Cardiac muscle cell (in vitro differentiated cells and primary cell): ENCODE measurements around the gene NAPEPLD. TPM values are rescaled to one million over a fixed set of nuclear protein-coding genes. Genes with fewer than 3 reads are reported as not detected.

Source experiments
- DNase-seq, 2 donors: peaks; one replicate each; pipeline versions ENCODE4 v3.0.0 to v3.0.0-alpha.2; 2010 to 2017; ENCODE audit warnings: low read depth in 1 of 2, low spot score in 1 of 2
- H3K27ac ChIP-seq: fragments of 200-600 bp; sonication (generic); 2 replicates; pipeline ENCODE4 v1.5.1; 2016
- H3K27me3 ChIP-seq: fragments of 200-600 bp; sonication (generic); 2 replicates; pipeline ENCODE4 v1.6.0; 2016; ENCODE audit warnings: control low read depth
- H3K36me3 ChIP-seq: fragments of 200-600 bp; sonication (generic); 2 replicates; pipeline ENCODE4 v1.5.1; 2016; ENCODE audit warnings: control low read depth
- H3K4me1 ChIP-seq: fragments of 200-600 bp; sonication (generic); 2 replicates; pipeline ENCODE4 v1.8.1; 2017; ENCODE audit warnings: low read depth, mild to moderate bottlenecking, mixed run types
- H3K4me3 ChIP-seq: fragments of 200-600 bp; sonication (generic); 2 replicates; pipeline ENCODE4 v1.5.1; 2016; ENCODE audit warnings: mild to moderate bottlenecking
- H3K9me3 ChIP-seq: fragments of 200-600 bp; sonication (generic); 2 replicates; pipeline ENCODE4 v1.5.1; 2017; ENCODE audit warnings: low read depth, mild to moderate bottlenecking, control low read depth
- polyA plus RNA-seq: library from polyadenylated mRNA; unstranded; fragments of >200 nt; fragmentation: Nextera tagmentation; extraction: Ambion mirVana; gene quantifications from 2 replicates; pipeline ENCODE4 v1.2.1, GENCODE V29; 2016
- total RNA-seq: library from RNA; depleted of rRNA; stranded (reverse); fragments of >200 nt; gene quantifications from 2 replicates; pipeline ENCODE4 v1.2.3, GENCODE V29; 2016
- TF ChIP-seq, protein P1 (sequence below): IDR thresholded peaks from 2 replicates; pipeline ENCODE4 v1.5.1; 2012; ENCODE audit warnings: low read depth, mild to moderate bottlenecking, low read length

The NAPEPLD gene
- total and polyA plus RNA-seq, 2 experiments from 2014 or later = 9.2 to 15.7 TPM

DNA sequence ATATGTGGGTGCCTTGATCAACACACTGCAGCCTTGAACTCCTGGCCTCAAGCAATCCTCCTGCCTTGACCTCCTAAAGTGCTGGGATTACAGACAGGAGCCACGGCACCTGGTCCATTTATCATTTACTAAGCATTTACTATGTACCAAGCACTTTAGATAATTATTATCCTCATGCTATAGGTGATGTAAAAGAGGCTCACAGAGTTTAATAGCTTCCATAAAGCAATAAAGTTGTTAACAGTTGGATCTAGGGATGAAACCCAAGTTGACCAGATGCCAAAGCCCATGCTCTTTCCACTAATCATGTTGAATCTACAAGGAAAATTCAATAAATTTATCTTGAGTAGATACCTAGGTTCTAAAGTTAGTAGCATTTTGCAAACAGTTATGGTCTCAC, 5.0 kb downstream of the NAPEPLD start:
- H3K4me1 ChIP-seq = peaks cover 26% of the 10 kb centered on the region
- H3K27ac ChIP-seq = no peak overlapping the region
- TF ChIP-seq, protein P1, sequence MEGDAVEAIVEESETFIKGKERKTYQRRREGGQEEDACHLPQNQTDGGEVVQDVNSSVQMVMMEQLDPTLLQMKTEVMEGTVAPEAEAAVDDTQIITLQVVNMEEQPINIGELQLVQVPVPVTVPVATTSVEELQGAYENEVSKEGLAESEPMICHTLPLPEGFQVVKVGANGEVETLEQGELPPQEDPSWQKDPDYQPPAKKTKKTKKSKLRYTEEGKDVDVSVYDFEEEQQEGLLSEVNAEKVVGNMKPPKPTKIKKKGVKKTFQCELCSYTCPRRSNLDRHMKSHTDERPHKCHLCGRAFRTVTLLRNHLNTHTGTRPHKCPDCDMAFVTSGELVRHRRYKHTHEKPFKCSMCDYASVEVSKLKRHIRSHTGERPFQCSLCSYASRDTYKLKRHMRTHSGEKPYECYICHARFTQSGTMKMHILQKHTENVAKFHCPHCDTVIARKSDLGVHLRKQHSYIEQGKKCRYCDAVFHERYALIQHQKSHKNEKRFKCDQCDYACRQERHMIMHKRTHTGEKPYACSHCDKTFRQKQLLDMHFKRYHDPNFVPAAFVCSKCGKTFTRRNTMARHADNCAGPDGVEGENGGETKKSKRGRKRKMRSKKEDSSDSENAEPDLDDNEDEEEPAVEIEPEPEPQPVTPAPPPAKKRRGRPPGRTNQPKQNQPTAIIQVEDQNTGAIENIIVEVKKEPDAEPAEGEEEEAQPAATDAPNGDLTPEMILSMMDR = no peak
- no peak for DNase-seq
- no peaks in the 10 kb centered on the region for H3K27me3 ChIP-seq
- H3K4me3 ChIP-seq = no peak overlapping the region
- no peaks in the 10 kb centered on the region for H3K36me3 ChIP-seq
- H3K9me3 ChIP-seq = no peaks in the 10 kb centered on the region

GRCh38 chr7:103142494-103142893, 6.4 kb downstream of the NAPEPLD start:
- Histone ChIP-seq H3K4me1 (peaks cover 18% of the 10 kb centered on the region), H3K4me3 (no peak overlapping the region), H3K27me3 (no peaks in the 10 kb centered on the region), H3K27ac (no peak overlapping the region), H3K36me3 (no peaks in the 10 kb centered on the region), H3K9me3 (no peaks in the 10 kb centered on the region)
- TF ChIP-seq, protein P1 = no peak
- DNase-seq = no peak

DNA sequence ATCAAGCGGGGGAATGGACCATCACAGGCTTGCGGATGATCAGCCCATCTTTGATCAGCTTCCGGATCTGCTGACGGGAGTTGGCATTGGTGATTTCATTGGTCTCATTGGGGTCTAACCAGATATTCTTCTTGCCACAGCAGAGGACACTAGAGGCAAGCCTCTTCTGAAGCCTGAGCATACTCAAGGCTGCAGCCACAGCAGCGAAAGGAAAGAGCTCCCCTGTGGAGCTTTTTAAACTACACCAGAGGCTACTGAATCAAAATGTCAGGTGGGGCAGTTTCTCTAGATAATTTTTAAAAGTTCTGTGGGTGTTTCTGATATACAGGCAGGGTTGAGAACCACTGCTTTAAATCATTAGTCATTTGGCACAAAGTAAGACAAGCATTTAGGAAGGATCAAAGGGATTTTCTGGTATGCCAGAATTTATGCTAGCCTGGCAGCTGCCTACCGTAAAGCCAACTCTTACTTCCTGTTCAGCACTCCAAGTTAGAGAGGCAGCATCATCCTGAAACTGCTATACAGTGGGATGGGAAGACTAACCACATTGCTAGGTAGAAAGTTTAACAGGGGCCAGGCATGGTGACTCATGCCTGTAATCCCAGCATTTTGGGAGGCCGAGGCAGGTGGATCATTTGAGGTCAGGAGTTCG, 7.0 kb downstream of the NAPEPLD start:
- Histone ChIP-seq H3K4me3 (no peak overlapping the region), H3K27me3 (no peaks in the 10 kb centered on the region), H3K4me1 (peaks cover 12% of the 10 kb centered on the region), H3K27ac (no peak overlapping the region), H3K36me3 (no peaks in the 10 kb centered on the region), H3K9me3 (no peaks in the 10 kb centered on the region)
- DNase-seq = peak in 1 of 2 donors; percentile 20
- TF ChIP-seq, protein P1 = no peak

DNA sequence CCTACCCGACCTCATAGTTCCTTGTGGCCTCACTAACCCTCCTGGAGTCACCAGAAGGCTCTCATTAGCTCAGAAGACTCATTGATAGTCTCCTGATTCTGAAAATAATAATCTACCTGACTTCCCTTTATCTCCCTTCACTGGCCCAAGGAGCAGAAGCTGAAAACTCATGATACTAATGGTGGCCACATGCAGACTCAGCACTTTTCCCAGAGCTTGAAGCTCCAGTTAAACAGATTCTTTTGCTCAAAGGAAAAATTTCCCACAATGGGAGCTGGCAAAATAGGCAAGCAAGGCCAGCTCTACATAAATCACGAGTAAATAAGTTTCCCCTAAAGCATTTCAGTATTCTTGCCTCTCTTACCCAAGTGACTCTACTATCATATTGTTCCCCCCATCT, 8.2 kb downstream of the NAPEPLD start:
- TF ChIP-seq, protein P1 = no peak

GRCh38 chr7:103140061-103140460, 8.8 kb downstream of the NAPEPLD start:
- H3K27me3 ChIP-seq = no peaks in the 10 kb centered on the region
- no peak overlapping the region for H3K4me3 ChIP-seq
- H3K27ac ChIP-seq = no peak overlapping the region
- TF ChIP-seq, protein P1 = no peak
- H3K9me3 ChIP-seq = no peaks in the 10 kb centered on the region
- no peaks in the 10 kb centered on the region for H3K4me1 ChIP-seq
- DNase-seq = no peak
- no peaks in the 10 kb centered on the region for H3K36me3 ChIP-seq

More for the DNA sequence above, 8.2 kb downstream of the NAPEPLD start:
- peaks cover 2% of the 10 kb centered on the region for H3K4me1 ChIP-seq
- H3K36me3 ChIP-seq = no peaks in the 10 kb centered on the region
- no peak for DNase-seq
- no peaks in the 10 kb centered on the region for H3K27me3 ChIP-seq
- H3K4me3 ChIP-seq = no peak overlapping the region
- no peak overlapping the region for H3K27ac ChIP-seq
- H3K9me3 ChIP-seq = no peaks in the 10 kb centered on the region
